ACHN (cell line): ENCODE data around the gene KDM1A.
"Not testable (repeated sequence)": the region's sequence is repeated elsewhere in the genome, so short reads cannot be mapped to it uniquely, and the experiment has no call there.

Experiments
- DNase-seq: peaks from one replicate; pipeline ENCODE4 v3.0.0-alpha.2; 2015
- in situ Hi-C: cut with HindIII; loops from 2 replicates; pipeline ENCODE4 v1.10.0; 2017; ENCODE audit warnings: low sequenced_read_pairs, low pct_ligation_motif_present, low pct_unique_long_range_greater_than_20kb

The KDM1A gene

DNA sequence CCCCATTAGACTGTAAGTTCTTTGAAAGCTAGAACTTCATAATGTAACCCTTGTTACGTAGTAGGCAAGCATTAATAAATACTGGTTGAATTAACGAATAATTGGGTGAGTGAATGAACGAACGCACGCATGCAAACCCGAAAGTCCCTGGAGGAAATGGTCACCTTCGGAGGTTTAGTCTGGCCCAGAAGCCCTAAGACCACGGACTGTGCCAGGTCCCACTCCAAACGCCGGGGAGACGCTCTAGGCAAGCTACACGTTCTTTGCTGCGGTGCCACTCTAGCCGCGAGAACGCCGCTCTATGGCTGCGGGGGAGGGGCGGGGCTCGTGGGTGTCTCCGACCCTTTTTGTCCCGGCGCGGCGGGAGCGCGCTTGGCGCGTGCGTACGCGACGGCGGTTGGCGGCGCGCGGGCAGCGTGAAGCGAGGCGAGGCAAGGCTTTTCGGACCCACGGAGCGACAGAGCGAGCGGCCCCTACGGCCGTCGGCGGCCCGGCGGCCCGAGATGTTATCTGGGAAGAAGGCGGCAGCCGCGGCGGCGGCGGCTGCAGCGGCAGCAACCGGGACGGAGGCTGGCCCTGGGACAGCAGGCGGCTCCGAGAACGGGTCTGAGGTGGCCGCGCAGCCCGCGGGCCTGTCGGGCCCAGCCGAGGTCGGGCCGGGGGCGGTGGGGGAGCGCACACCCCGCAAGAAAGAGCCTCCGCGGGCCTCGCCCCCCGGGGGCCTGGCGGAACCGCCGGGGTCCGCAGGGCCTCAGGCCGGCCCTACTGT, at the start of gene KDM1A:
KDM1A (plus strand) TSS at position 375 of the 769 bp plus-strand sequence; CDS start at position 504, 129 bp downstream.
- peak; percentile 97 for DNase-seq
- in situ Hi-C loops, result no loop called here

DNA sequence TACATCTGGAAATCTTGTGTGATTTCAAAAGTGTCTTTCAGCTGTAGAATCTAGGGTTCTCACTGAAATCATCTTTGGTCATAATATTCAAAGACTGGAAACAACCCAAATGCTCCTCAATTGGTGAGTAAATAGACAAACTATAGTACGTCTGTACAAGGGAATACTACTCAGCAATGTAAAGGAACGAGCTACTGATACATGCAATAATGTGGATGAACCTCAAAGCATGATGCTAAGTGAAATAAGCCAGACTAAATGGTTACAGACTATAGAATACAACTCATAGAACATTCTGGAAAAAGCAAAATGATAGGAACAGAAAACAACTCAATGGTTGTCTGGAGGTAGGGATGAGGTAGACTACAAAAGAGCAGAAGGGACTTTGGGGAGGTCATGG, 49.2 kb upstream of the KDM1A start:
- in situ Hi-C loops, result no loop called here
- no peak for DNase-seq

DNA sequence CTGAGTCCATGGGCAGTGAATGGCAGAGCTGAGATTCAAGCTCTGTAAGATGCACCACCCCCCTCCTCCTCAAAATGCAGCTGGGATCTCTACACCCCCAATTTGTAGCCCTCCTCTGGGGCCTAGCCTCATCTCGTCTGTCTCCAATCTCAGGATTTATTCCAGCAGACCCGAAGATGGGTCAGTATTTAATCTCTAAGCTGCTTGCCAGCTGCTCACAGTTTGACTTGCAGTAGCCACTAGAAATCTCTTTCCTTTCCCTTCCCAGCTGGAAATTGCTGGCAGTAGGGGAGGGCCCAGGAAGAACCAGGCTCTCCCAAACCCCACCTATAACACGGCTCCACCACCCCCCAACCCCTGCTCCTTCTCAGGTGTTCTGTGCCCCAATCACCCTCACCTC, 48.1 kb upstream of the KDM1A start:
- in situ Hi-C loops, result no loop called here
- DNase-seq, result no peak

DNA sequence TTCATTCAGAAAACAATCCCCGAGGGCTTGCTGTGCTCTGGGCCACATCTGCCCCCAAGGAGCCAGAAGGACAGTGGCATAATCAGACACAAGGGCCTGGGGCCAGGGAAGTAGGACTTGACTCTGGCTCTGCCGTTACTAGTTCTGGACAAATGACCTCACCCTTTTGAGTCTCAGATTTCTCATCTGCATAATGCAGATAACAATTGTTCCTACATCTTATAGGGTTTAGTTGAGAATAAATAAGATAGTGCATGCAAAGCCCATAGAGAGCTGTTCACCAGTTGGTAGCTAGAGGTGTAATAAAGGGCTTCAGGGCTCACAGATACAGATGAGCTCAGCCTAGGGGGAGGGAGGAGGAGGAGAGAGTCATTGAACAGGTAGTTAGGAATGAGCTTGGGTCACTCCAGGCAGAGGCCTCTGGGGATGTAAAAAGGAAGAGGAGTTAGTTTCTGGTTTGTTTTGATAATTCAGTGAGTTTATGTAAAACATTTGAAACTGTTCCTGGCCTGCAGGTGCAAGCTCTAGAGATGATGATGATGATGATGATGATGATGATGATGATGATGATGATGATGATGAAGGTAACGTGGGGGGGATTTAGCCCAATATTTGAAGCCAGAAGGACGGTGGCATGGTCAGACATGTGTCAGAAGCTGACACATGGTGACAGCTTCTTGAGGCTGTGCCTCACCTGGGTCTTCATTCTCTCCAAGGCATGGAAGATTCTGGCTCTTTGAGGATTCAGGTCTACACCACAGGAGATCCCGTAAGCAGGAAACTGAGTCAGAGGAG, 47.5 kb upstream of the KDM1A start:
- in situ Hi-C loops, result no loop called here

DNA sequence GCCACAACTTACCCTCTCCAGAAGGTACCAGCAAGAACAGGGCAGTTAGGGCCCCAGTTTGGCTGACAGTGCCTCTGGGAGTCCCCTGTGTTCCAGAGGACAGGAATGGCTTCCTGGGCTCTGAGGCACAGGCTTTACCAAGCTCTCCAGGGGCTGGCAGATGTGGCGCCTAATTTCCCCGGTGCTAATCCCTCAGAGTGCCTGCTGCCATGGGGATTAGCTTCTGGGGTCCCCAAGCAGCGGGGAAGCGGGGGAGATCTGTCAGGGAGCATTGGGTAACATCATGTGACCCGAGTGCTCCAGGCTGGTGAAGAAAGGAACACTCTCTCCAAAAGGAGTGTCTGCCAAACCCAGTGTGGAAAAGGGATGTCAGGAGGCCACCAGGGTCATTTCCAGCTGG, 46.5 kb upstream of the KDM1A start, which contains the start of gene LACTBL1:
LACTBL1 (minus strand) TSS at position 107 of the 400 bp plus-strand sequence. CDS start 550 bp downstream, outside the sequence.
- DNase-seq, result no peak
- in situ Hi-C loops, result no loop called here

More for the DNA sequence above, 47.5 kb upstream of the KDM1A start:
- no peak for DNase-seq

DNA sequence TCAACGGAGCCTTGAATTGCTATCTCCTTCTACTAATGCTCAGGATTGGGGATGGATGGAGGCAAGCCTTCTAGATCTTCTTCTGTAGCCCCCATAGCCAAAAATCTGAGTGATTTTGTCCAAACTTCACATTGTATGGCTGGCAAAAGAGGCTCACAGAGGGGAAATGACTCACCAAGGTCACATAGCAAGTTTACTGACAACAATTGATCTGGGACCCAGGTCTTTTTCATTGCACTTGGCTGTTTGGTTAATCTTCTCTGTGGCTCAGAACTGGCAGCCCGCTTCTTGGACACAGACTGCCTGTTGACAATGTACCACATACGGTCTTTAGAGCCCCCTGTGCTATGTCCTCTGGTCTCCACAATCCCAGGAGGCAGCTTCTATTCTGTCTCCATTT, 43.6 kb upstream of the KDM1A start:
- no peak for DNase-seq
- in situ Hi-C loops, result no loop called here

DNA sequence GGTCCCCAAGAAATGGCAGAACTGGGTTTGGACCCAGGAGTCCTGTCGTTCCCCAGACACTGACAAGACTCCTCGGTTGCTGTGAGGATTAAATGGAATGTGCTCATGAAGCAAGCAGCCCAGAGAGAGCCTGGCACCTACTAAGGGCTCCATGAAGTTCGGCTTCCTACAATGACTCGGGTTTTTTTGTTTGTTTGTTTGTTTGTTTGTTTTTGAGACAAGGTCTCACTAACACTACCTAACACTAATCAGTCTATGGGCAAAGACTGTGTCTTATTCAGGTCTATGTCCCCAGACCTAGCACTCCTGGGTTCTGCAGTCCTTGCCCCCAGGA, 43.2 kb upstream of the KDM1A start:
- DNase-seq, result no peak
- in situ Hi-C loops, result no loop called here

DNA sequence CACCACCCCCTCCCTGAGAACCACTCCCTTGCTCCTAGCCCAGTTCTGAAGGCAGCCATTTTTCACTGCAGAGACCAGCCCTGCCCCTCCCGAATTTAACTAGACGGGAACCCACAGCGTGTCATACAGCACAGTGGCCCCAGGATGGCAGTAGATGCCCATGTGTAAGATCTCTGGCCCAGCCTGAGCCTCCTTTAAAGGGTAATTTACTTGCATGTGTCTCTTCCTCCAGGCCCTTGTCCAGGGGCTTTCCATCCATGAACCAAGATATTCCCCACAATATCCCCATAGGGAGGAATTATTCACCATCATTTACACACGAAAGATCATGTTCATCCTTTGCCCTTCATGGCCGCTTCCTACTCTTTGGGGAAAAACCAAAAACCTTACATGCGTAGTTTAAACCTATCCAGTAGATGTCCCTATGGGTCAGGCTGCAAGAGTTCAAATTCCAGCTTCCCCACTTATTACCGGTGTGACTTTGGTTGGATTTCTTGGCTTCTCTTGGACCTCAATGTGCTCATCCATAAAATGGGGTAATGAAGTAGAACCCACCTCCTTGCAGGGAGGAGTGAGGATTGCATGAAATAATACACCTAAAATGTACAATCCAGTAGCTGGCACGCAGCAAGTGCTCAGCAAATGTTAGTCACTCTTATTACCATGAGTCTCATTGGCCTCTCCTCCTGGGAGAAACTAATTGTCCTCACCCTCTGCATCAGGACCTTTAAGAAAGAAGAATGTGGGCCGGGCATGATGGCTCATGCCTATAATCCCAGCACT, 42.6 kb upstream of the KDM1A start:
- in situ Hi-C loops, result no loop called here
- peak; percentile 83 for DNase-seq

DNA sequence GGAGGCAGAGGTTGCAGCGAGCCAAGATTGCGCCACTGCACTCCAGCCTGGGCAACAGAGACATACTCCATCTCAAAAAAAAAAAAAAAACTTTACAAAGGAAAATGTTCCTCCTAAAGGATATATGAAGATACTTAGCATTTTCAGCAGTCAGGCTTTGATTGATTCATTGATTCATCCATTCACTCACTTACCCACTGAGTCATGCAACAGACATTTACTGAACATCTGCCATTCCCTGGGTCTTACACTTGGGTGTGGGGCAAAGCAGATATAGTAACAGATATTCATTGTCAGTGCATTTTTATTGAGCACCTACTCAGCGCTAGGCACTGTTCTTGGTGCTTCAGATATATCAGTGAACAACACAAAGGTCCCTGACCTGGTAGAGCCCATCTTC, 41.0 kb upstream of the KDM1A start:
- peak; percentile 37 for DNase-seq
- in situ Hi-C loops, result no loop called here

DNA sequence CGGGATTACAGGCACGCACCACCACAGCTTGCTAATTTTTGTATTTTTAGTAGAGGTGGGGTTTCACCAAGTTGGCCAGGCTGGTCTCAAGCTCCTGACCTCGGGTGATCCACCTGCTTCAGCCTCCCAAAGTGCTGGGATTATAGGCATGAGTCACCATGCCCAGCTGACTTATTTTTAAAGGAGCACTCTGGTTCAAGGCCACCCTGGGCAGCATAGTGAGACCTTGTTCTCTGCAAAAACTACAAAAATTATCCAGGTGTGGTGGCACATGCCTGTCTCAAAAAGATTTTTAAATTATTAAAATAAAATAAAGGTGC, 38.8 kb upstream of the KDM1A start:
- in situ Hi-C loops, DNase-seq: not testable (repeated sequence)

DNA sequence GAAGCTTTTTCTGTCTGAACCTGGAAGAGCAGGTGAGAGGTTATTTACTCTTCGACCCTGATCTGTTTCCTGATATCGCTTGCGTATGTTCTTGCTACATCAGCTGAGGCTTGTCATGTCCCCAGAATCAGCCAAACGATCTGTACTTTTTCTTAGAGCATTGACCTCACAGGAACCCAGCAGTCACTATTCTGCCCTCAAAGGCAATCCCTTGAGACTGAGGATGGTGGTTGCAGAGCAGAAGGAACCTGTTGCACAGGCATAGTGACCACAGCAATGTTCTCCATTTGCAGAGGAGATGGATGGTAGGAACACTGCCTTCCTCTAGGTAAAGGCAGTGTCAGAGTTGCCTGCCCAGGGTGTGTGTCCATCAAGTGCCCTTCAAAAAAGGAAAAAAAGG, 35.3 kb upstream of the KDM1A start:
- in situ Hi-C loops, result no loop called here
- no peak for DNase-seq

DNA sequence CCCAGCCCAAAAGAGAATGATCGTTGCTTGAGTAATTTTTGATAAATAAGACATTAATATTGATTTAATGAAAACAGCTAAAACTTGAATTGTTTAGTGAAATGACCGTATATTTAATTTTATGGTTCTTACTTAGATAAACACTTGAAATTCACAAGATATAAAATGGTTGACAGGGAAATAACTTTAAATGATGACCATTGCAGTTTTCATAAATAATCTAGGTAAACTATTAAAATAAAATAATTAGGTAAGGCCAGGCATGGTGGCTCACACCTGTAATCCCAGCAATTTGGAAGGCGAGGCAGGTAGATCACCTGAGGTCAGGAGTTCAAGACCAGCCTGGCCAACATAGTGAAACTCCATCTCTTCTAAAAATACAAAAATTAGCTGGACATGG, 26.9 kb upstream of the KDM1A start:
- DNase-seq, in situ Hi-C loops: not testable (repeated sequence)

DNA sequence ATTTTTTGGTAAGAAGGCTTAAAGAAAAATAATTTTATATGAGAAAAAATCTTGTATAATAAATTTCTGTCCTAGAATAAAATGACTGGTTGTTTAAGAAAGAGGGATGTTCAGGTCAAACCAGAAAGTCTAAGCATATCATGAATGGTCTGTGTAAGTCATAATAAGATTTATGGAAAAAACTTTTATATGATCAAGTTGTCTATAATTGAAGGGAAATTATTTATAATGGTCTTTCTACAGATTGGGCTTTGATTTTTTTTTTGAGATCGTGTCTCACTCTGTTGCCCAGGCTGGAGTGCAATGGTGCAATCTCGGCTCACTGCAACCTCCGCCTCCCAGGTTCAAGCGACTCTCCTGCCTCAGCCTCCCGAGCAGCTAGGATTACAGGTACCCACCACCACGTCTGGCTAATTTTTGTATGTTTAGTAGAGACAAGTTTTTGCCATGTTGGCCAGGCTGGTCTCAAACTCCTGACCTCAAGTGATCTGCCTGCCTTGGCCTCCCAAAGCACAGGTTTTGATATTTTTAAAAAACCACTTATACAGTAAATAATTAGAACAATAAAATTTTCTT, 26.0 kb upstream of the KDM1A start:
- in situ Hi-C loops, DNase-seq: not testable (repeated sequence)

DNA sequence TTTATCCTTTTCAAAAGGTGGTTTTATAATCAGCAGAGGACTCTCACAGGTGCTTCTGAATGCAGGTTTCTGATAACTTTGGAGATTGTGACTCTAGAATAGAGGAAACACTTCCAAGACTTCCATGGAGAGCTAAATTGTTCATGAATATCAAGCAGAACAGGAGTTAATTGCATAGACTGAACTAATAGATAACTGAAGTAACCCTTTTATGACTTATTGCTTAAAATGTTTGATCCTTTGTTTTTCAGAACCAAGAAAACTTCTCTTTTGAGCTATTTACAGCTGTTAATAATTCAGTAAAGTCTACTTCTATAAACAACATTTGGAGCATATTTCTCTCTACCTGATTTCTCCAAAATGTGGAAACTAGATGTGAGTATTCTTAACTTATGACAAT, 23.5 kb upstream of the KDM1A start:
- in situ Hi-C loops, result no loop called here

DNA sequence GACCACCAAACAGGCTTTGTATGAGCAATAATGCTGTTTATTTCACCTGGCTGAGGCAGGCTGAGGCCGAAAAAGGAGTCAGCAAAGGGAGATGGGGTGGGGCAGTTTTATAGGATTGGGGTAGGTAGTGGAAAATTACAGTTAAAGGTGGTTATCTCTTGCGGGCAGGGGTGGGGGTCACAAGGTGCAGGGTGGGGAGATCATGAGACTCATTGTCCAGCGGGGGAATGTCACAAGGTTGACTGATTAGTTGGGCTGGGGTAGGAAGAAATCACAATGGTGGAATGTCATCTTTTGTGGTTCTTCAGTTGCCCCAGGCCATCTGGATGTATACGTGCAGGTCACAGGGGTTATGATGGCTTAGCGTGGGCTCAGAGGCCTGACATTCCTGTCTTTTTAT, 21.7 kb upstream of the KDM1A start:
- DNase-seq, in situ Hi-C loops: not testable (repeated sequence)

More for the DNA sequence above, 23.5 kb upstream of the KDM1A start:
- DNase-seq, result no peak

DNA sequence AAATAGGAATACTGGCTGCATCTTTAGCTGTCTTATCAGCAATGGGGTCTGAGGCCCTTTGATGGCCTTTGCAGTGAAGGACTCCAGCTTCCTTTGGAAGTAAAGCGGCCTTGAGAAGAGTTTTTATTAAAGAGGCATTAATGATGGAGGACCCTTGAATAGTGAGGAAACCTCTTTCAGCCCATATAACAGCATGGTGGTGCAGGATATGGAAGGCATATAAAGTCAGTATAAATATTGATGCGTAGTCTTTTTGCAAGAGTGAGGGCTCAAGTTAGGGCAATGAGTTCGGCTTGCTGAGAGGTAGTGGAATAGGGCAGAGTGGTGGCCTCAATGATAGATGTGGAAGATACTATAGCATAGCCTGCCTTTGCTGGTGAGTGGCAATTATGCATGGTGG, 19.1 kb upstream of the KDM1A start:
- DNase-seq, in situ Hi-C loops: not testable (repeated sequence)

DNA sequence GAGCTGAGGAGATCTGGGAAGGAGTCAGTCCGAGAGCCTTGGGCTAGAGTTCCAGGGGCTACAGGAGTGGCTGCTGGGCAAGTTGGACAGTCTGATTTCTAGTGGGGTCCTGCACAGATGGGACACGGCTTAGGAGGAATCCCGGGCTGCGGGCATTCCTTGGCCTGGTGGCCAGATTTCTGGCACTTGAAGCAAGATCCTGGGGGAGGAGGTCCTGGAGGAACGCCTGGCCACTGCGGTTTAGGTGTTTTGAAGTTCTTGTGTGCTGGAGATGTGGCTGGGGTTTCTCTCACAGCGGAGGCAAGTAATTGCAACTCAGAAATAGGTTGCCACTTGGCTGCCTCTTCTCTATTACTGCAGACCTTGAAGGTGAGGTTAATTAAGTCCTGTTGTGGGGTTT, 17.1 kb upstream of the KDM1A start:
- in situ Hi-C loops, DNase-seq: not testable (repeated sequence)

DNA sequence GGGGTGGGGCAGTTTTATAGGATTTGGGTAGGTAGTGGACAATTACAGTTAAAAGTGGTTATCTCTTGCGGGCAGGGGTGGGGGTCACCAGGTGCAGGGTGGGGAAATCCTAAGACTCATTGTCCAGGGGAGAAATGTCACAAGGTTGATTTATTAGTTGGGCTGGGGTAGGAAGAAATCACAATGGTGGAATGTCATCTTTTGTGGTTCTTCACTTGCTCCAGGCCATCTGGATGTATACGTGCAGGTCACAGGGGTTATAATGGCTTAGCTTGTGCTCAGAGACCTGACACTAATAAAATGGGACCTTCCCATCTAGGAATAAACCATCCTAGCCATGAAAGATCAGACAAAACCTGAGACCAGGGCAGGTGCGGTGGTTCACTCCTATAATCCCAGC, 15.2 kb upstream of the KDM1A start:
- DNase-seq, result no peak
- in situ Hi-C loops, result no loop called here

DNA sequence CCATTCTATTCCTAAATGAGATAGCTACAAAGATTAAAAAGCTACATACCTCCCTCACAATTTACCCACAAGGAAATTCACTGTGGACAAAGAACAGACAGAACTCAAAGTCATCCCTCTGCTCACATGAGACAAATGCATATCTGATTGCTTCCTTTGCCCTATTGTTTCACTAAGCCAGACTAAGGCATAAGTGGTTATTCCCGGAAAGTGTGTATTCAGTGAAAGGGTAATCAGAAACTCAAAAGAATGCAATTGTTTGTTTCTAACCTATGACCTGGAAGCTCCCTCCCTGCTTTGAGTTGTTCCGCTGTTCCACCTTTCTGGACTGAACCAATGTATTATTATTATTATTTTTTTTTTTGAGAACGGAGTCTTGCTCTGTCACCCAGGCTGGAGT, 14.5 kb upstream of the KDM1A start:
- DNase-seq, in situ Hi-C loops: not testable (repeated sequence)
